Activated T-helper 9 cell treated with anti-CD3 and anti-CD28 coated beads, Interleukin-2, amount 50 U/mL, for 16 hours (primary cell): ENCODE measurements around the gene TSC22D2.
"Not testable (repeated sequence)": the region's sequence is repeated elsewhere in the genome, so short reads cannot be mapped to it uniquely, and the experiment has no call there.

Source experiments
- DNase-seq: peaks from one replicate; pipeline ENCODE4 v3.0.0-alpha.2; 2020; ENCODE audit warnings: low read depth

TSC22D2 gene

GRCh38 chr3:150449169-150449721, 41.1 kb downstream of the TSC22D2 start:
- no peak for DNase-seq

GRCh38 chr3:150450916-150451315, 42.8 kb downstream of the TSC22D2 start:
- DNase-seq: no peak

GRCh38 chr3:150451329-150452048, 43.4 kb downstream of the TSC22D2 start:
- no peak for DNase-seq

- no peak for DNase-seq
Measured at GRCh38 chr3:150453353-150453752, 45.3 kb downstream of the TSC22D2 start.

GRCh38 chr3:150454085-150454484, 46.0 kb downstream of the TSC22D2 start:
- no peak for DNase-seq

GRCh38 chr3:150454622-150455021, 46.5 kb downstream of the TSC22D2 start:
- DNase-seq: no peak

- DNase-seq: no peak
Measured at GRCh38 chr3:150455341-150455740, 47.2 kb downstream of the TSC22D2 start.

- no peak for DNase-seq
Measured at GRCh38 chr3:150458001-150458400, 49.9 kb downstream of the TSC22D2 start.

- DNase-seq: no peak
Measured at GRCh38 chr3:150460484-150460883, 52.4 kb downstream of the TSC22D2 start.

GRCh38 chr3:150461399-150461798, 53.3 kb downstream of the TSC22D2 start:
- no peak for DNase-seq

- no peak for DNase-seq
Measured at GRCh38 chr3:150462108-150462507, 54.0 kb downstream of the TSC22D2 start.

GRCh38 chr3:150464684-150465083, 56.6 kb downstream of the TSC22D2 start:
- DNase-seq: no peak

- no peak for DNase-seq
Measured at GRCh38 chr3:150467381-150467780, 59.3 kb downstream of the TSC22D2 start.

- DNase-seq: no peak
Measured at GRCh38 chr3:150469031-150469930, 61.2 kb downstream of the TSC22D2 start.

GRCh38 chr3:150469931-150470740, 62.0 kb downstream of the TSC22D2 start:
- DNase-seq: no peak

- no peak for DNase-seq
Measured at GRCh38 chr3:150472421-150472820, 64.3 kb downstream of the TSC22D2 start.

GRCh38 chr3:150473161-150473560, 65.1 kb downstream of the TSC22D2 start:
- DNase-seq: not testable (repeated sequence)

- no peak for DNase-seq
Measured at GRCh38 chr3:150479370-150479769, 71.3 kb downstream of the TSC22D2 start.

- no peak for DNase-seq
Measured at GRCh38 chr3:150480877-150481276, 72.8 kb downstream of the TSC22D2 start.

GRCh38 chr3:150483226-150483625, 75.1 kb downstream of the TSC22D2 start:
- no peak for DNase-seq

- DNase-seq: no peak
Measured at GRCh38 chr3:150484410-150484809, 76.3 kb downstream of the TSC22D2 start.

- no peak for DNase-seq
Measured at GRCh38 chr3:150488867-150489266, 80.8 kb downstream of the TSC22D2 start.
